HG03521 (cell line): ENCODE measurements around the gene SLC23A1.
A peak's percentile ranks its signal among the peaks of the same experiment; 100 is the strongest.
"Not testable (repeated sequence)": the region's sequence is repeated elsewhere in the genome, so short reads cannot be mapped to it uniquely, and the experiment has no call there.

Experiments
- ATAC-seq: cut with Tn5 transposase; IDR thresholded peaks from one replicate; pipeline ENCODE4 v1.9.1; 2021; ENCODE audit warnings: mild to moderate bottlenecking, moderate library complexity; ENCODE audit not compliant: unreplicated experiment

The SLC23A1 gene

DNA sequence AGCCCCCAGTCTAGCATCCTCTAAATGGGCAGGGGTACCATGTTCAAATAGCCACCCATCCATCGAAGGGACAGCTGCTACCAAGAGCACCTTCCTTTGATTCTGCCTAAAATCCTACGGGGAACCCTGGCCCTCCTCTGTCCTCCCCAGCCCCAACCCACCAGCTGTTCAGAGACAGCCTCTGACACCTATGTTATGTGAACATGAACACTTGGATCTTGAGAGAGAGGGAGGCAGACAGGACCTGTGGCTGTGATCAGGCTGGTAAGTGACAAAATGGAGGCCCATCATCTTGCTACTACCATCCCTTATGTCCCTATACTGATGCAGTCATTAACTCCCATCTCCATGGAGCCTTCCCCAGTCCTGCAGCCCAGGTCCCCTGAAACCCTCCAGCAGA is 8.2 kb downstream of the SLC23A1 start:
- ATAC-seq: no peak

DNA sequence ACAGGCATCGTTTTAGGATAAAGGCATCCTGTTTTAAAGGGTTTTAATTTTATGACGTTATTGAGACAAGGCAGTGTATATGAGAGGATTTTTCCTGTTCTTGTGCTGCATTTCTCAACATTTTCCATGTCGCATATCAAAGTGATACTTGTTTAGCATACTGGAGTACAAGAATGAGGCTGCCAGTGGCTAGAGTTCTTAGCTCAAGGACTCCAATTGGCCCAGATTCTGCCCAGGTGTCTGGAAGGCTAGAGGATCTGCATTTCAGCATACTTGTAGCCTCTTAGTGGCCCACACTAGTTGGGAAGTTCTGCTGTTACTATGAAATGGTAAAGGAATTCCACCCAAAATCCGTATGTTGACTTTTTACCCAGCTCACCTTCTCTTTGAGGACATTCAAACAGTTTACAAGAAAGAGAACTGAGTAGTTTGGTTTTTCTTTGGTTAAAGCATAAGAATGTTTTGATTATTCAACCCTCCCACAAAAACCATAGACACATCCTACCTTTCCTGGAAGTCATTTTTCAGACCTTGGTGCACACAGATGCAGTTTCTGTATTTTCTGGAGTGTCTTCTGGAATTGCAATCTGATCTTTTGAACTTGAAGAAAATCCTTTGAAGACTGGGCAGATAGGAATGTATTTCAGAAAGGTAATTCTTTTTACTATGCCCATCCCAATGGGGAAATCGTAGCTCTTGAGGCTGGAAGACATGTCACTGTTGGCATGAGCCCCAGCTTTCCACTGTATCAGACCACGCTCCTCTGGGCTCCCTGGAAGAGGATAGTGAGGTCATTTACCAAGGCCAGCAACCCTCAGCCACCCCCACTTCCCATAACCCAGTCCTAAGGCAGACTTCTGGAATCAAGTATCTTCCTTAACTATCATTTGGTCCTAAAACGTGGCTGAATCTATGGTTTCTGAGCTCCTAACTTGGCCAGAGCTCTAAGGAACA is 11.3 kb downstream of the SLC23A1 start:
- no peak for ATAC-seq

DNA sequence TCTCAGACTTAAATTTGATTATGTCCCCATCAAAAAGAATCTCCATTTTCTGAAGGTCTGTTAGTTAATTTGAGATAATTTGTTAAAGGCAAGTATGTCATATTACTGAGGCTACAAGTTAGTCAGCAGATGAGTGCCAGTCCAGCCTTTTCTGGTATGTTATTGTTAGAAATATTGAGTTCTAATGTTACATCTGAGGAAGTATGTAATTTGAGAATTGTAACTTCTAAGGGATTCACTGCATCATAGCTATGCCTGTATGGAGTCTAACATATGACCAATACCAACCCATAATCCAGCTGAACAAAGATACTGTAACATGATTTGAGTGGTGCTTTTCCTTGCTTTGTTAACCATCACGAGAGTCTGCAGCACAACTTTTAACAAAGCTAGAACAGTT is 13.9 kb downstream of the SLC23A1 start:
- ATAC-seq: no peak

DNA sequence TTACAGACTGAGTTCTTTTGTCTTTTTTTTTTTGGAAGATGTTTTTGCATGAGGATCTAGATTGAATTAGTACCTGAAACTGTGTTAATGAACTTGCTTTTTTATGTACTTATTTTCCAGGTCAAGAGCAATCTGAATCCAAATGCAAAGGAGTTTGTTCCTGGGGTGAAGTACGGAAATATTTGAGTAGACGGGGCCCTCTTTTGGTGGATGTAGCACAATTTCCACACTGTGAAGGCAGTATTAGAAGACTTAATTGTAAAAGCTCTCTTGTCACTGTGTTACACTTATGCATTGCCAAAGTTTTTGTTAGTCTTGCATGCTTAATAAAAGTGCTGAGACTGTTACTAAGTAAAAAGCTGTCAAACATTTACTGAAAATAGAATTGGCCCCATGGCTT is 14.5 kb downstream of the SLC23A1 start:
- no peak for ATAC-seq

DNA sequence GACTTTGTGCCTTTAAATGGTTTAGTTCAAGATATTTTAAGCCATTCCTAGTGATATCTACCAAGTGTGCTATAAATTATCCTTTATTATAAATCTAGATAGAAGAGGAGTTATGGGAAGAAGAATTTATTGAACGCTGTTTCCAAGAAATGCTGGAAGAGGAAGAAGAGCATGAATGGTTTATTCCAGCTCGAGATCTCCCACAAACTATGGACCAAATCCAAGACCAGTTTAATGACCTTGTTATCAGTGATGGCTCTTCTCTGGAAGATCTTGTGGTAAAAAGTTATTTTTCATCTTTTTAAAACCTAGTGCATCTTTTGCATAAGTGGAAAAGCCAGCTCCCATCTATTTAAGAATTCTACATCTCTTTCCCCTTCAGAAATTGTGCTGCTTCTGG is 18.6 kb downstream of the SLC23A1 start:
- ATAC-seq: no peak

DNA sequence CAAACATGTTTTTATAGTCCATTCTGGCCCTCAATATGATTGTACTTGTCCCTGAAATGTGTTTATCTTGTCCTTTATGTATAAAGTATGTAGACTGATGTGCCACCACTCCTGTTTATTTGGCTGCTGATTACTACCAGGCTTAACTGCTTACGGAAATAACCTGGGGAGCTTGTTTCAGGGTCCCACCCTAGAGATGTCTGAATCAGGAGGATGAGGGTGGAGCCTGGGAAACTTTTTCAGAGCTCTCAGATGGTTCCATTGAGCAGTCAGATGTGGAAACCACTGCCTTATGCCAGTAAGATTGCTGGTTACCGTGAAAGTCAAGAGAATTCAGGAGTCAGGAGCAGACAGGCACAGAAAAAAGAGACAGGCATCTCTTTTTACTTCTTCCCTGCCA is 19.2 kb downstream of the SLC23A1 start:
- ATAC-seq: no peak

DNA sequence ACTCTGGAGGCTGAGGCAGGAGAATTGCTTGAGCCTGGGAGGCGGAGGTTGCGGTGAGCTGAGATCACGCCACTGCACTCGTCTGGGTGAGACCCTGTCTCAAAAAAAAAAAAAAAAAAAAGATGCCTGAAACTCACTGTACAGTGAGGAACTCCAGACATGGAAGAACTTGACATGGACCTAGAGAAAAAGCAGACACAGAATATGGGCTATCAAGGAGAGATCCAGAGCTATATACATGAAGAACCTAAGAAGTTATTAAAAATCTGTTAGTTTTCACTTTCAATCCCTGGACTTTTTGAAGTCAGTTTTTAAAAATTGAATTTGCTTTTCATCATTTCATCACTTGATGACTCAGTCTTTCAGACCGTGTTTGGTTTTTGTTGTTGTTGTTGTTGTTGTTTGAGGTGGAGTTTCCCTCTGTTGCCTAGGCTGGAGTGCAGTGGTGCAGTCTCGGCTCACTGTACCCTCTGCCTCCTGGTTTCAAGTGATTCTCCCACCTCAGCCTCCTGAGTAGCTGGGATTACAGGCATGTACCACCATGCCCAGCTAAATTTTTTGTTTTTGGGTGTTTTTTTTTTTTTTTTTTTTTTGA is 21.2 kb downstream of the SLC23A1 start:
- no peak for ATAC-seq

DNA sequence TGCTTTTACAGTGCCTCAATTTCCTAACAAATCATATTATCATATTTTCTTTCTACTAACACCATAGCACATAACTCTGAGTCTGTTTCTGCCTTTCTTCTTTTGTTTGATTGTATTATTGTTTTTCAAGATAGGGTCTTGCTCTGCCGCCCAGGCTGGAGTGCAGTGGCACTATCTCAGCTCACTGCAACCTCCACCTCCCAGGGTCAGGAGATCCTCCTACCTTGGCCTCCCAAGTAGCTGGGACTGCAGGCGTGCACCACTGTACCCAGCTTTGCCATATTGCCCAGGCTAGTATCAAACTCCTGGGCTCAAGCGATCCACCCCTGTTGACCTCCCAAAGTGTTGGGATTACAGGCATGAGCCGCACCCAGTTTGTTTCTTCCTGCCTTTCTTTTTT is 22.7 kb downstream of the SLC23A1 start:
- ATAC-seq: no peak

DNA sequence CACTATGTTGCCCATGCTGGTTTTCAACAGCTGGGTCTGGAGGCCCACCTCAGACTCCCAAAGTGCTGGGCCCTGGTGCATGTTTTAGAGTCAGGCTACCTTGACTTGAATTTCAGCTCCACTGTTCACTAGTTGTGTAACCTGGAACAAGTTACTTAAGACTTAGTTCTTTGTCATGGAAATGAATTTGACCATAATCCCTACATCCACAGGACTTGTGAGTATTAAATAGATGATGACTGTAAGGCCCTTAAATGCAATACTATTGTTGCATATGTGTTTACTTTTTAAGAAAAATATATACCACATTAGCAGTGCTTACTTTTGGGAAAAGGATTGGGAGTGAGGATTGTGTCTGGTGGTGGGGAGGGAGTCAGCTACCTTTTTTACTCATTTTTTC is 25.0 kb downstream of the SLC23A1 start:
- no peak for ATAC-seq

DNA sequence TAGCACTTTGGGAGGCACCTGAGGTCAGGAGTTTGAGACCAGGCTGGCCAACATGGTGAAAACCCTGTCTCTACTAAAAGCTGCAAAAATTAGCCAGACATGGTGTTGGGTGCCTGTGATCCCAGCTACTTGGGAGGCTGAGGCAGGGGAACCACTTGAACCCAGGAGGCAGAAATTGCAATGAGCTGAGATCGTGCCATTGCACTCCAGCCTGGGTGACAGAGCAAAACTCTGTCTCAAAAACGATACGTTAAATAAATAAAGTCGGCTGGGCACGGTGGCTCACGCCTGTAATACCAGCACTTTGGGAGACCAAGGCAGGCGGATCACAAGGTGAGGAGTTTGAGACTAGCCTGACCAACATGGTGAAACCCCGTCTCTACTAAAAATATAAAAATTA is 27.2 kb downstream of the SLC23A1 start:
- ATAC-seq: not testable (repeated sequence)

DNA sequence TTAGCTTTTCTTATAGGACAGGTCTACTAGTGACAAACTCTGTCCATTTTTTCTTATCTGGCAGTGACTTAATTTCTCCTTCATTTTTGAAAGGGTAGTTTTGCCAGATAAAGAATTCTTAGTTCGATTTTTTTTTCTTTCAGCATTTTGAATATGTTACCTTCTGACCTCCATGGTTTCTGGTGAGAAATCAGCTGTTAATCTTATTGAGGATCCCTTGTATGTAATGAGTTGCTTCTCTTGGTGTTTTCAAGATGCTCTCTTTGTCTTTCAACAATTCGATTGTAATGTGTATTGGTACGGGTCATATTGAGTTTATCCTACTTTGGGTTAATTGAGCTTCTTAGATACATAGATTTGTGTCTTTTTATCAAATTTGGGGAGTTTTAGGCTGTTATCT is 28.9 kb downstream of the SLC23A1 start:
- ATAC-seq: no peak

DNA sequence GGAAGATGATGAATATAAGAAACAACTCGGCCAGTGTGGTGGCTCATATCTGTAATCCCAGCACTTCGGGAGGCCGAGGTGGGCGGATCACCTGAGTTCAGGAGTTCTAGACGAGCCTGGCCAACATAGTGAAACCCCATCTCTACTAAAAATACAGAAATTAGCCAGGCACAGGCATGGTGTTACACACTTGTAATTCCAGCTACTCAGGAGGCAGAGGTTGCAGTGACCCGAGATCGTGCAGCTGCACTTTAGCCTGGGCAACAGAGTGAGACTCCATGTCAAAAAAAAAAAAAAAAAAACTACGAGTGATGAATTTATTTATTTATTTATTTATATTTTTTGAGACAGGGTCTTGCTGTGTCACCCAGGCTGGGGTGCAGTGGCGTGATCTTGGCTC is 35.2 kb downstream of the SLC23A1 start:
- ATAC-seq: not testable (repeated sequence)

DNA sequence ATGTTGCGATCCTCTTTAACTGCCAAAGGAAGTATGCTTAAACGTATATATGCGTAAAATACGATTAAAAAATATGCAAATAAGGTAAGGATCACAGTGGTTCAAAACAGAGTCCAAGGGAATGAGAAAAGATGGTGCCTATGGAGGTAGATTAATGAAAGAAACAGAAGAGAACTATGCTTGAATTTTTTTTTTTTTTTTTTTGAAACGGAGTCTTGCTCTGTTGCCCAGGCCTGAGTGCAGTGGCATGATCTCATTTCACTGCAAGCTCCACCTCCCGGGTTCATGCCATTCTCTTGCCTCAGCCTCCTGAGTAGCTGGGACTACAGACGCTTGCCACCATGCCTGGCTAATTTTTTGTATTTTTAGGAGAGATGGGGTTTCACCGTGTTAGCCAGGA is 37.7 kb downstream of the SLC23A1 start:
- ATAC-seq: not testable (repeated sequence)

DNA sequence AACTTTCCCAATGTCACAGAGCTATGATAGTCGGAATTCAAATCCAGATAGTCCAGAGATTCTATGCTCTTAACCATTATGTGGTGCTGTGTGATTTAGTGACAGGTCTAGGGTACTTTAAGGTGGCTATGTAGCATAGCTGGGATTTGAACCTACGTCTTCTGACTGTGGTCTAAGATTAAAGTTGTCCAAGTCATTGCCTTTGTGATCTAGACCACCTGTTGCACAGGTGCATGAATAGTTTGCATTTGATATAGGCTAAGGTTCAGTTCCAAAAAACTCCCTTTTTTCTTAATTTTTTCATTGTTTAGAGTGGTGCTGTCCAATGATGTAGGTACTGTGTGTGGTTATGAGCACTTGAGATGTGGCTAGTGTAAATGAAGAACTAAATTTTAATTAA is 38.9 kb downstream of the SLC23A1 start:
- ATAC-seq: no peak

DNA sequence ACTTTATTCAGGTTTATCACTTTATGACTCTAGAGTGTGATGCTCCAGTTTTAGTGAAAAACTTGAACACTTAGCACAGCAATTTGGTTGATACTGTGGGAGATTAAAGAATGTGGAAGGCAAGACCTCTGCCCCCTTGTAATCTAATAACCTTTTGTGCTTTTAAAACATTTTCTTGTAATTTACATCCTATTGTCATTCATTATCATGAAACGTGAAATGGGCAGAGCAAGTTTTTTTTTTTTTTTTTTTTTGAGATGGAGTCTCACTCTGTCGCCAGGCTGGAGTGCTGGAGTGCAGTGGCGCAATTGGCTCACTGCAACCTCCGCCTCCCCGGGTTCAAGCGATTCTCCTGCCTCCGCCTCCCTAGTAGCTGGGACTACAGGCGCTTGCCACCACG is 39.6 kb downstream of the SLC23A1 start:
- no peak for ATAC-seq

DNA sequence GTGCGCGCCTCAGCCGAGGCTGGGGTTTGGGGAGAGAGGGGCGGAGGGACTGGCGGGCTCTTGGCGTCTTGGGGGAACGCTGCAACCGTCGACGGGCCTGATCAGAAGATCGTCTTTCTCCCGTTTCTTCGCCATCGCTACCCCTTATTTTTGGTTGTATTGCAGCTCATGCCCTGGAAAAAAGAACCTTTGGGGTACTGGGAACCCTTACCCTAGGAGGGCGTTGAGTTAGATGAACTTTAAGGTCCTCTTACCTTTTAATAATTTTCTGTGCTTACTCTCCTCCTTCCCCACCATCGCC is 40.7 kb downstream of the SLC23A1 start:
- peak; percentile 44 for ATAC-seq

DNA sequence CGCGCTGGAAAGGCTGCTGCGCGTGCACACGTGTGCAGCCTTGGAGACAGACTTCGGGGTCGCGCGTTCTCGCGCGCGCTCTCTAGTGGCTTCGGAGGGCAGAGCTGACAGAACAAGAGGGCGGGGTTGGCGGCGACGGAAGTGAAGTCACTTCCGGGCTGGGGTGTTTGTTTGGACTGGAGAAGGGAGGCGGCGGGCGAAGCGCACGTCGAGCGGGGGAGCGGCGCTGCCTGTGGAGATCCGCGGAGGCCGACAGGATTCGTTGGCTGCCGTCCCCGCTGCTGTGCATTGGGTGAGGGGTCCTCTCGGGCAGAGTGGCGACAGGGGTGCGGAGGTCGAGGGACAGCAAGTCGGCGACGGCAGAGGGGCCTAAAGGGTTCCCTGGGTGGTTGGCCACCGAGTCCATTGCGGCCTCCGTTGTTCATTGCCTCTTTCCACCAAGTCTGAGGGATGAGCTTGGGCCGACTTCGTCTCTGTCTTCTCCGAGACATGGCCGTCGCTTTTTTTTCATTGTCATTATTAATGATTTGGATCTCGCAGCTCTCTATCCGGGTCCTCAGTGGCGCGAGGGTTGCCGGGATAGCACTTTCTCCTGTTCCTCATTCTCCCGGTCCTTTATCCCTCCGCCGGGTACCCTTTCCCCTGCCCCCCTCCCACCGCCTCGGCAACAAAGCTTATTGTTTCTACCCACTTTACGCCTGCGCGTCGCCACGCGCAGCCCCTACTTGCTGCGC is 41.2 kb downstream of the SLC23A1 start, which contains the start of gene PAIP2:
PAIP2 (plus strand) TSS at position 166 of the 734 bp plus-strand sequence. CDS start 21,931 bp downstream, outside the sequence.
- peak; percentile 91 for ATAC-seq

DNA sequence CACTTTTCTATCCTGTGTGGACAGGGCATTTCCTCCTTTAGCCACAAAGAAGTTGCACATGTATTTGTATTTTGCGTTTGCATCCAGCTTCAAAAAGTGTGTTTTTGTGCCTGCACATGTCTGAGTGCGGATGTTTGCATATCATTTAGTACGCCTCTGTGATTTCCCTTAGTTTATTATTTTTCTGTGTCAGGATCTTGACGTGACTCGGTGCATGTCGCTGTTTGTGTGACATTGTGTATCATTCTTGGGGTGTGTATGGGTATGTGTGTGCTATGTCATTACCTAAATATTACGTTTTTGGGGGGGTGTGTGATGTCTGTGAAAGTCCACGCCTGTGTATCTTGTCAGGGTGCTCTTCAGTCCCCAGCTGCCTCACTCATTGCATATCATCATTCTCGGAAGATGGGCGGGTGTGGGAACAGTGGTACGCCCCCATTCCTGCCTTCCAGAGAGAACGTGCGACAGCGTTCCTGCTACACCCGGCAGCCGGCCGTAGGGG is 41.9 kb downstream of the SLC23A1 start:
- ATAC-seq: peak; percentile 8

DNA sequence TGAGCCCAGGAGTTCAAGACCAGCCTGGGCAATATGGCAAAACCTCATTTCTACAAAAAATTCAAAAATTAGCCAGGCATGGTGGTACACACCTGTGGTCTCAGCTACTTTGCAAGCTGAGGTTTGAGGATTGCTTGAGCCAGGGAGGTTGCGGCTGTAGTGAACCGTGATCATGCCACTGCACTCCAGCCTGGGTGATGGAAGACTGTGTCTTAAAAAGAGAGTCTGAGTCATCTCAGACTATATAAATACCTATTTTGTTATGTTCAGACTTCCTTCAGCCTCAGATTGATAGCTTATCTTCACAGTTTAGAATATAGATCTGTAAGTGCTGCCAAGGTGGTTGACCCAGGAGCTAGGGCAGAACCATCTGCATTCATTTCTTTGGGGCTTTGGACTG is 43.0 kb downstream of the SLC23A1 start:
- no peak for ATAC-seq

DNA sequence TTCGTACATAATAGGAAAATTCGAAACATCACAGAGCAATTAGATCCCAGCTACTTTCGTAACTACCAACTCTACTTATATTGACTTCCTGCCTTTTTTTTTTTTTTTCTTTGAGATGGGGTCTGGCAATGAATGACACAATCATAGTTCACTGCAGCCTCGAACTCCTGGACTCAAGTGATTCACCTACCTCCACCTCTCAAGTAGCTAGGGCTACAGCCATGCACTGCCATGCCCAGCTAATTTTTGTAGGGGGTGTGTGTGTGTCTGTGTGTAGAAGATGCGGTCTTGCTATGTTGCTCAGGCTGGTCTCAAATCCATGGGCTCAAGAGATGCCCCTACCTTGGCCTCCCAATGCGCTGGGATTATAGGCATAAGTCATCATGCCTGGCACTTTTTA is 47.3 kb downstream of the SLC23A1 start:
- ATAC-seq: no peak
